Epithelial cell of esophagus (primary cell): ENCODE measurements around the gene ACTR3.

Experiments
- DNase-seq: peaks from one replicate; pipeline ENCODE4 v3.0.0; 2010; ENCODE audit warnings: low read depth
- H3K4me3 ChIP-seq: 2 replicates; pipeline ENCODE4 v1.5.1; 2011; ENCODE audit warnings: mild to moderate bottlenecking, low read length, control low read depth
- CTCF ChIP-seq: IDR thresholded peaks from 2 replicates; pipeline ENCODE4 v1.5.1; 2011; ENCODE audit warnings: low read depth, mild to moderate bottlenecking, low read length, control low read depth, inconsistent platforms; ENCODE audit not compliant: insufficient read depth; ENCODE audit errors: missing control alignments

ACTR3 gene

DNA sequence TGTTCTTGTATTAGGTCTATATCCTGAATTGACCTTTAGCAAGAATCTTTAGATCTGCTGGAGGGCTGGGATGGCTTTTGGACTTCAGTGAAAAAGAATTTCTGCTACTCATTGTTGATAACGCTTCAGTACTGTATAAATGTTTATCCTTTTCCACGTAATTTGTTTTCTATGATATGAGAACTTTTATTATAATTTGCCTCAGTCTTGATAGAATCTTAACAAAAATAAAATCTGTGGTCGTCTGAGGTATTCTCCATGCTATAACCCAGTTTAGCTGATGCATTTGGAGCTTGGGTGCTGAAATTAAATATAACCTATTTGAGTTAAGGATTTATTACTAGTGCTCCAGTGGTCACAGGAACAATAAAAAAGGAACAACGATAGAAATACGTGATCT lies 71.1 kb downstream of the ACTR3 start:
- no peak for DNase-seq
- TF ChIP-seq CTCF, result no peak
- no peak overlapping the region for H3K4me3 ChIP-seq

GRCh38 chr2:113962692-113963480 lies 73.0 kb downstream of the ACTR3 start:
- no peak overlapping the region for H3K4me3 ChIP-seq
- TF ChIP-seq CTCF, result no peak
- DNase-seq, result peak; percentile 69

DNA sequence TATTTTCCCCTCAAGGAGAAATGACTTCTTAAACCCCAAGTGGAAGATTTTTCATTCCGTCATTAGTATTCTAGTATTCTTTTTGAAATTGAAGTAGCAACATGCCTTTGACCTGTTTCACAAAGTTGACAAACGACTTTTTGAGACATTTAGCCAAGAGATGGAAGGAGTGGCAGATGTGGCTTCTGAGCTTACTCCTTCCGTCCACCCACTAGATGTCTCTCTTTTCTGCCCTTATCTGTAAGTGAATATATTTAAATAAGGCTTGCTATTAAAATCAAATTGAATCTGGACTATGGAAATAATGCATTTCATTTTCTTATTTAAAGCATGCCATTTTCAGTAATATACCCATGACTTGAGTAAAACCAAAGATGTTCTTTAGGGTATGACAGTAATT lies 74.1 kb downstream of the ACTR3 start:
- no peak for DNase-seq
- TF ChIP-seq CTCF, result peak; percentile 19
- no peak overlapping the region for H3K4me3 ChIP-seq

DNA sequence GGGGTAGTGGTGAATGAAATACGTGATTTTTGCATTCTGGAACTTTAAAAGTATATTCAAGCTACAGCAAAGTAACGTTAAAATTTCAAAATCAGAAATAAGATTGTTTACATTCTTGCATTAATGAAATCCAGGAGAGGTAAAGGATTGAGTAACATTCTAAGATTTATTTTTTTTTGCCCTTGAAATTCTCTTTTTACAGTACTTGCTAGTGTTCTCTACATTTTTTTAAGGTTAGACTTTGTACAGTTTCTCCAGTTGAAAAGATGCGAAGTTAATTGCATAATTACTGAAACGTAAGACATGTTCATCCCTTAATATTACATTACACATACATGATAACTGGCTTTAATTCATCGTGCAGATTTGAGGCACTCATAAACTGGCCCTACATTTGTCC lies 74.5 kb downstream of the ACTR3 start:
- no peak for TF ChIP-seq CTCF
- DNase-seq, result no peak
- H3K4me3 ChIP-seq, result no peak overlapping the region

DNA sequence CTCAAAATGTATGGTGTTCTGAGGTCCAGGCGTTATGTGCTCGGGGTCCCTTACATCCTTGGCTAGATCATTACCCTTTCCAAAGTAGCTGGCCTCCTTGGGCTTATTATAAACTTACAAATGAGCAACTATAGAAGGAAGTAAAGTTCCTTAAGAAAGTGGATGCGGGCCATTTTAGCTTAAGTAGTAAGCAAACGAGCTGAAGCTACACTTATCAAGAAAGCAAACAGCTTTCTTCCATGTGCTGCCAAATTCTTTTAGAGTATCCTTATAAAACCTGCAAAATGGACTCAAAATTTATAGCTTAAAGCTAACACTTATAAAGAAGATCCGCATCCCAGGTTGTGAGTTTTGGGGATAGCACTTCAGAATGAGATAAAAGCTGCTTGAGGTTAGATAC lies 75.3 kb downstream of the ACTR3 start:
- TF ChIP-seq CTCF, result no peak

DNA sequence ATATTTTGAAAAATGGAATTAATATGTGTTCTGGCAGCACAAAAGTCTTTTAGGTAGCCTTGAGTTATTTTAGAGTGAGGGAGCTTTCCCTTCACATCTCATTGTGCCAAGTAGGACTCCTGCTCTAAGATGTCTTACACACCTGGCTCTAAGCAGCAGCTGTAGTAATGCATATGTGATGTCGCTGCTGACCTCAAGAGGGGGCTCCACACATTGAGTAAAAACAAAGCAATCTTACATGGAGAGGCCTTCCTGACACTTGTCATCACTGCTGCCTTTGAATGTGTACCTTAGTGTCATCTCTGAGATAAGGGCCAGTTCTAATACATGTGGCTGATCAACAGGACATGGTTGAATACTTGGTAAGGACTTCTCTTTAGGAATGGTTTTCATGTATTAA lies 75.8 kb downstream of the ACTR3 start:
- H3K4me3 ChIP-seq, result no peak overlapping the region
- TF ChIP-seq CTCF, result peak; percentile 60
- peak; percentile 62 for DNase-seq

More for the DNA sequence above, 75.3 kb downstream of the ACTR3 start:
- DNase-seq, result no peak
- no peak overlapping the region for H3K4me3 ChIP-seq

DNA sequence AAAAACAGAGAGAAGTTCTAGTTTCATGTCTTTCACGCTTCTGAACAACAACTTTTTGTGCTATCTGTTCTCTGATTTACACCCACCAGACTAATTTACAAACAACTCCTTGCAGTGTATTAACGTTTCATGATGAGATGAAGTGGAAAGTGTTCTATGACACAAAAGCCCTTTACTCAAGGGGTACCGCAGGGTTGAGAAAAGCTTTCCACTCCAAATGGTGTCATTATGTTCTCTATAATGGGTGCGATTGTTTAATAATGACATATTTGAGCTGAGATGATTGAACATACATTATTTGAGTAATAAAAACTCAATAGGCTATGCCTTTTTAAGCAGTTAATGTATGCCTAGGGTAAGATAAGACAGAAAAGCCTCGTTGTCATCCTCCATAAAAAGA lies 76.3 kb downstream of the ACTR3 start:
- DNase-seq, result no peak
- no peak for TF ChIP-seq CTCF
- H3K4me3 ChIP-seq, result no peak overlapping the region
